Activated CD4-positive, alpha-beta T cell treated with anti-CD3 and anti-CD28 coated beads, Interleukin-2, Interleukin-6, amounts not matched to agents 100 ng/mL and 50 ng/mL, durations not matched to agents 16 hours and 8 hours (primary cell): ENCODE data around the gene FNDC3B.

ENCODE experiments used
- DNase-seq: peaks from one replicate; pipeline ENCODE4 v3.0.0-alpha.2; 2020

FNDC3B gene

DNA sequence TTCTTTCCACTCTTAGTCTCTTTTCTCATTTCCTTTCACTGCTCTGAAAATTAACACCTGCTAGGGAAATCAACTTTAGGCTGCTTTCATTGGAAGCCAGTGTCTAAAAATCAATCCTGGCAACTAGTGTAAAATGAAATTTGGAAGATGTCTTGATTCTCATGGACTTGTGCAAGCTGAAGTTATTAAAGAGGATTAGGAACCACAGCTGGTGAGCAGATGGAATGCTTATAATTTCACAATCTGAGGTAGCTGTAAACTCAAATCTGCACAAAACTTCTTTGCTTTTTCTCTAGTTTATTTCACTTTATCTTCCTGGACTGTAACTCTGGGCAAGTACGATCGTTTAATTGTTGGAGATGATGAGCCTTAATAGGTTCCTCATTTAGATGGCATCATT lies 233.3 kb downstream of the FNDC3B start:
- DNase-seq = no peak

- no peak for DNase-seq
These were observed 234.0 kb downstream of the FNDC3B start for GRCh38 chr3:172273378-172273777.

- no peak for DNase-seq
These were observed 235.5 kb downstream of the FNDC3B start for GRCh38 chr3:172274906-172275305.

GRCh38 chr3:172275586-172275985 lies 236.2 kb downstream of the FNDC3B start:
- DNase-seq = no peak

DNA sequence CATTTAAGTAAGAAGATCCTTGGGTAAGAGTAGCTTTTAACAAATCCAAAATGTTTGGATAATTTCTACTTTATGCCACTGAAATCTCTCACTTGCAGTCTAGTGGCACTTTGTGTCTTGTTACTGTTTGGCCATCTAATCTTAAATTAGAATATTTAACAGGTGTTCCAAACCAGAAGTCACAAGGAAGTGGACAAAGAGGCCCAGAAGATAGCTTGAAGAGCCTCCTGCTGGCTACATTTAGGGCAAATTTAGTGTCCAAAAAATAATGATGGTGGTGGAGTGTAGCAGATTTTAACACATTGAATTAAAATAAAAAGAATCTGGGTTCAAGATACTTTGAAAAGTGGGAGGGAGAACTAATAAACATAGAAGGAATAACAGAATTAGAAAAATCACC lies 236.7 kb downstream of the FNDC3B start:
- DNase-seq = no peak

- DNase-seq = no peak
These were observed 237.8 kb downstream of the FNDC3B start for GRCh38 chr3:172277151-172277652.

GRCh38 chr3:172279191-172279640 lies 239.8 kb downstream of the FNDC3B start:
- DNase-seq = no peak

DNA sequence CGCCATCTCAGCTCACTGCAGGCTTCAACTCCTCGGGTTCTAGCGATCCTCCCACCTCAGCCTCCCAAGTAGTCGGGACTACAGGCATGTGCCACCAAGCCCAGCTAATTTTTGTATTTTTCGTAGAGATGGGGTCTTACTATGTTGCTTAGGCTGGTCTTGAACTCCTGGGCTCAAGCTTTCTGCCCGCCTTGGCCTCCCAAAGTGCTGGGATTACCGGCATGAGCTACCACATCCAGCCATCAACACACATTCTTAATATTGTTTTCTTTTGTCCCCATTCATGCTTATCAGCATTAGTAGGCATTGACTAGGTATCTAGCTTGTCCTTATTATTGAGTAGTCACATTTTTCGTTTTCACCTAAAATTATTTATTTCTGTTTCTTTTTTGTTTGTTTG lies 240.6 kb downstream of the FNDC3B start:
- no peak for DNase-seq

GRCh38 chr3:172280406-172281051 lies 241.2 kb downstream of the FNDC3B start:
- DNase-seq = no peak

GRCh38 chr3:172281884-172282283 lies 242.5 kb downstream of the FNDC3B start:
- DNase-seq = no peak

DNA sequence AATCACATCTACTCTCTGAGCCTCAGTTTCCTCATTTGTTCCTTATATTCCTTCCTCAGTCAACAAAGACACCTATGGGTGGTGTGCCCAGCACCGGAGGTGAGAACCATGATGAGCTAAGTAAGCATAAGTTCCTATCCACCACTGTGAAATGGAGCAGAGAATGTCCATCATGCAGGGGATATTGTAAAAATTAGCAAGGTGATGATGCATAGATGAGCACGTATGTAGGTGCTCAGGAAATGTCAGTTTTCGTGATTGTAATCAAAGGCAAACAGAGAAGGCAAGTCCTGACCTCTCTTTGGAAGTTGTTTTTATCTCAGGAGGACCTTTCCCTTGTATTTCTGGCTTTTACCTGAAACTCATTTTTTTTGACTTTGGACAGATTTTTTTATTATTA lies 243.5 kb downstream of the FNDC3B start:
- DNase-seq = no peak

- no peak for DNase-seq
These were observed 244.5 kb downstream of the FNDC3B start for GRCh38 chr3:172283841-172284357.

GRCh38 chr3:172285844-172286243 lies 246.5 kb downstream of the FNDC3B start:
- DNase-seq = no peak

DNA sequence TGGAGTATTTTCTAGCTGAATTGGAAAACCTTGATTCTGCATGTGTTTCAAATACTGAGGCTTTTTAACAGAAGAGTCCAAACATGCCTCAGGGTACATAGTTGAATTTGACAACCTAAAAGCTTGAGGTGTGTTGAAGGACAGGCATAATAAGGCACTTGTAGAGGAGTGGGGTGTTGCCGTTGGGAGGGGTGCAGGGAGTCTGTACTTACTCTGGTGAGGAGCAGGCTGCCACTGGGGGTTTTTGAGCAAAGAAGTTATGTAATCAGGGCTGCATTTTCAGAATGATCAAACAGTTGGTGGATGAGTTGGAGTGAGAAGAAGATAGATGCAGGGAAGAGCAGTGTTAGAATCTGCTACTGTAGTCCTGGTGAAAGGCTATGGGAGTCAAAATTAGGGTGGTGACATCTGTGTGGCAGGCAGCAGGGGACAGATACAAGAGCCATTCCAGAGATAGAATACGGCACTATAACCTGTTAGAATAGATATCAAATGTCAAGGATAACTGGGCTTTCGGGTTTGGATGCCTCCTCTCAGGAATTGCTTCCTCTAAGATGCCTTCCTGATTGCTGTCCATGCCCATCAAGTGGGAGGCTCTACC lies 247.3 kb downstream of the FNDC3B start:
- no peak for DNase-seq

GRCh38 chr3:172287937-172288477 lies 248.6 kb downstream of the FNDC3B start:
- DNase-seq = no peak

GRCh38 chr3:172288651-172289050 lies 249.3 kb downstream of the FNDC3B start:
- peak; percentile 6 for DNase-seq

DNA sequence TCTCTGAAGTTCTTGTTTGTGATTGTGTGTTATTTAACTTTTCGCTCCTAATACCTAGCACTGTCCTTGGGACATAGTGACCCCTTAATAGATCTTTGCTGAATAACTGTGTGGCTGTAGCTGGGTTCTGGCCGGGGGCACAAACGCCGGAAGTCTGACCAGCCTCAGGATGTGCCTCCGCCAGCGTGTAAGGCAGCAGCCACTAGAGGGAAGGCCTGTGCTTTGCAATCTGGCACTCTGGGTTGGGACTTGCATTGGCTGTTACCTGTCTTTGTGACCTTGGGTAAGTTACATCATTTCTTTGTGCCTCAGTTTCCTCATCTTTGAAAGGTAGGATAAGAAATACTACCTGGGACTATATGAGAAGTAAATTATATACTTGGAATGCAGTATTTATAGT lies 250.2 kb downstream of the FNDC3B start:
- no peak for DNase-seq

- no peak for DNase-seq
These were observed 251.1 kb downstream of the FNDC3B start for GRCh38 chr3:172290457-172290856.

- DNase-seq = no peak
These were observed 252.3 kb downstream of the FNDC3B start for GRCh38 chr3:172291650-172292049.

DNA sequence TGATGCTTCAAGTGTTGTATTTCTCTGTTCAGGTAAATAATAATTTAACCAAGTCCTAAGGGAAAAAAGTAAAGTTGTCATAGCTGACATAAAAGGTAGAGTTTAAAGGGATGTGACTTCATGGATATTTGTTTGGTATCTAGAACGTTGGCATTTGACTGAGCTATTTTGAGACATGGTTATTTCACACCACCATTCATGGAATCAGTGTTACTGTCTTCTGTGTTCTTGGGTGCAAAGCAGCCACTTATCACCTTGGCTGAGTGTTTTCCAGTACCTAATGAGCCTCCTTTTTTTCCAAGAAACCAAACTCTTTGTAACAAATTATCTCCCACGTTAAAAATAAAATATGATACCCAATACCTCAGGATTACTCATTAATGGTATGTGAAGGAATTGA lies 253.0 kb downstream of the FNDC3B start:
- DNase-seq = no peak

DNA sequence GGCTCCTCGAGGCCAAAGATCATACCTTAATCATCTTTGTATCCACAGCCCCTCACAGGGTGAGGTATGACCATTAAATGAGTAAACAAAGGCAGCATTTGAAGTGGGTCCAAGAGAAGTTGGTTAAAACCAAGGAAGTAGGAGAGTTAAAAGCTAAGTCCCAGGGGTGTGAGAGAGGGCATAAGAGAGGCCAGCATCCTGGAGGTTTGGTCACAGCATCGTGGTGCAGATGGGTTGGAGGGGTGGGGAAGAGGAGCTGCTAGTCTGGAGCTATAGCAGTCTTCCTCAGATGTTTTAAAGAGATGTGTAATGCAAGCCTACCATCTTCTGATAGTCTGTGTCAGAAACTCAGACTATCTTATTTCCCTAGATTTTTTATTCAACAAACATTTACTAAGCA lies 253.7 kb downstream of the FNDC3B start:
- DNase-seq = no peak

DNA sequence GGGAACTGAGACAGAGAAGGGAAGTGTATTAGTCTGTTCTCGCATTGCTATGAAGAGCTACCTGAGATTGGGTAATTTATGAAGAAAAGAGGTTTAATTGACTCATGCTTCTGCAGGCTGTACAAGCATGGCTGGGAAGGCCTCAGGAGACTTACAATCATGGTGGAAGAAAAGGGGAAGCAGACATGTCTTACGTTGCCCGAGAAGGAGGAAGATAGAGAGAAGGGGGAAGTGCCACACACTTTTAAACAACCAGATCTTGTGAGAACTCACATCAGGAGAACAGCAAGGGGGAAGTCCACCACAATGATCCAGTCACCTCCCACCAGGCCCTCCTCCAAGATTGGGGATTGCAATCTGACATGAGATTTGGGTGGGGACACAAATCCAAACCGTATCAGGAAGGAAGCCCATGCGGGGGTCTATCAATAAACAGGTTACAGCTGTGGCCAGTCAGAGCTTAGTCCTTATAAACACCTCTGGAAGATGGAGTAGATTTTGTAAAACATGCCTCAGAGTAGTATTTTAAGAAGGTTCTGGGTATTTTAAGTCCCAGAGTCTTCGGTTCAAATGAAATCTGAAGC lies 254.9 kb downstream of the FNDC3B start:
- no peak for DNase-seq

GRCh38 chr3:172296248-172296974 lies 257.0 kb downstream of the FNDC3B start:
- DNase-seq = no peak
